GM23248 (cell line): ENCODE results near the gene MGAT5. TPM values are rescaled to one million over a fixed set of nuclear protein-coding genes. Genes with fewer than 3 reads are reported as not detected.

ENCODE experiments used
- DNase-seq: peaks from one replicate; pipeline ENCODE4 v3.0.0-alpha.2; 2015
- H2AFZ ChIP-seq: fragments of 200-600 bp; sonication (generic); 2 replicates; pipeline ENCODE4 v1.6.1; 2016; ENCODE audit warnings: antibody characterized with exemption
- H3F3A ChIP-seq: fragments of 200-600 bp; sonication (generic); 2 replicates; pipeline ENCODE4 v1.6.1; 2016; ENCODE audit warnings: mild to moderate bottlenecking, antibody characterized with exemption, mixed run types; ENCODE audit not compliant: insufficient read depth
- H3K27ac ChIP-seq: fragments of 200-600 bp; sonication (generic); 2 replicates; pipeline ENCODE4 v1.5.1; 2016; ENCODE audit warnings: mild to moderate bottlenecking
- H3K27me3 ChIP-seq: fragments of 200-600 bp; sonication (generic); replicated peaks from 2 replicates; pipeline ENCODE4 v1.6.1; 2016; ENCODE audit warnings: mild to moderate bottlenecking; ENCODE audit not compliant: insufficient read depth
- H3K36me3 ChIP-seq: fragments of 200-600 bp; sonication (generic); 2 replicates; pipeline ENCODE4 v1.6.1; 2016; ENCODE audit warnings: low read depth, mild to moderate bottlenecking
- H3K4me1 ChIP-seq: fragments of 200-600 bp; sonication (generic); 2 replicates; pipeline ENCODE4 v1.6.1; 2016; ENCODE audit warnings: mild to moderate bottlenecking; ENCODE audit not compliant: insufficient read depth
- H3K4me2 ChIP-seq: fragments of 200-600 bp; sonication (generic); one replicate; pipeline ENCODE4 v1.6.1; 2016; ENCODE audit warnings: mild to moderate bottlenecking; ENCODE audit not compliant: unreplicated experiment
- H3K4me3 ChIP-seq: fragments of 200-600 bp; sonication (generic); 2 replicates; pipeline ENCODE4 v1.5.1; 2016; ENCODE audit warnings: mild to moderate bottlenecking
- H3K79me2 ChIP-seq: fragments of 200-600 bp; sonication (generic); 2 replicates; pipeline ENCODE4 v1.6.1; 2016; ENCODE audit warnings: mild to moderate bottlenecking; ENCODE audit not compliant: insufficient read depth
- H3K9ac ChIP-seq: fragments of 200-600 bp; sonication (generic); 2 replicates; pipeline ENCODE4 v1.6.1; 2016; ENCODE audit warnings: mild to moderate bottlenecking
- H3K9me2 ChIP-seq: fragments of 200-600 bp; sonication (generic); 2 replicates; pipeline ENCODE4 v1.6.1; 2016; ENCODE audit warnings: mixed run types, mild to moderate bottlenecking, moderate library complexity; ENCODE audit not compliant: insufficient read depth
- H3K9me3 ChIP-seq: fragments of 200-600 bp; sonication (generic); one replicate; pipeline ENCODE4 v1.6.1; 2017; ENCODE audit warnings: low read depth
- H4K20me1 ChIP-seq: fragments of 200-600 bp; sonication (generic); 2 replicates; pipeline ENCODE4 v1.6.0; 2016; ENCODE audit not compliant: insufficient read depth
- EZH2 ChIP-seq: fragments of 200-600 bp; sonication (generic); IDR thresholded peaks from 2 replicates; pipeline ENCODE4 v1.6.1; 2018; ENCODE audit warnings: antibody characterized with exemption, mild to moderate bottlenecking; ENCODE audit not compliant: insufficient read depth, poor library complexity, severe bottlenecking
- EZH2phosphoT487 ChIP-seq: fragments of 200-600 bp; sonication (generic); IDR thresholded peaks from 2 replicates; pipeline ENCODE4 v1.6.1; 2018; ENCODE audit warnings: antibody characterized with exemption, moderate library complexity, mild to moderate bottlenecking, low read depth; ENCODE audit not compliant: insufficient read depth
- WGBS, 2 experiments: methylation state at CpG; one replicate each; pipeline ENCODE4 v1.1.6; 2015 to 2017; ENCODE audit warnings: low lambda C conversion rate in 2 of 2, low coverage in 1 of 2; ENCODE audit errors: missing lambda C conversion rate in 2 of 2; 5-methylcytosine and 5-hydroxymethylcytosine counted together
- in situ Hi-C: fragments of 300-500 bp; cut with MboI; formaldehyde crosslinking; loops from 2 replicates; pipeline ENCODE4 v1.15.0; 2020
- polyA plus RNA-seq: library from polyadenylated mRNA; unstranded; fragments of >200 nt; fragmentation: Nextera tagmentation; extraction: Ambion mirVana; gene quantifications from 2 replicates; pipeline ENCODE4 v1.2.1, GENCODE V29; 2016
- total RNA-seq: library from RNA; depleted of rRNA; stranded (reverse); fragments of >200 nt; shearing (Covaris generic); gene quantifications from 2 replicates; pipeline ENCODE4 v1.2.3, GENCODE V29; 2014

Gene MGAT5
- total and polyA plus RNA-seq, 2 experiments from 2014 or later, result 1.8 to 15.9 TPM

GRCh38 chr2:134421556-134422328, 167.9 kb downstream of the MGAT5 start:
- Histone ChIP-seq H3K9me2 (no peaks in the 10 kb centered on the region), H4K20me1 (no peaks in the 10 kb centered on the region), H3K4me1 (no peaks in the 10 kb centered on the region), H3K4me2 (no peak overlapping the region), H3K27me3 (no peaks in the 10 kb centered on the region), H2AFZ (no peak overlapping the region), H3K9me3 (no peaks in the 10 kb centered on the region), H3K9ac (no peak overlapping the region), H3K79me2 (no peaks in the 10 kb centered on the region), H3K36me3 (no peaks in the 10 kb centered on the region), H3F3A (no peaks in the 10 kb centered on the region), H3K4me3 (no peak overlapping the region), H3K27ac (no peak overlapping the region)
- 84 to 87% methylated on average over 7 of the region's 7 CpGs for WGBS, 2 experiments
- TF ChIP-seq EZH2phosphoT487 (no peak), EZH2 (no peak)
- DNase-seq, result peak; percentile 23
- in situ Hi-C loops, result loop anchor here (25.0 kb wide), 1 partner anchor 534 kb away; no protein-coding TSS in a partner anchor

DNA sequence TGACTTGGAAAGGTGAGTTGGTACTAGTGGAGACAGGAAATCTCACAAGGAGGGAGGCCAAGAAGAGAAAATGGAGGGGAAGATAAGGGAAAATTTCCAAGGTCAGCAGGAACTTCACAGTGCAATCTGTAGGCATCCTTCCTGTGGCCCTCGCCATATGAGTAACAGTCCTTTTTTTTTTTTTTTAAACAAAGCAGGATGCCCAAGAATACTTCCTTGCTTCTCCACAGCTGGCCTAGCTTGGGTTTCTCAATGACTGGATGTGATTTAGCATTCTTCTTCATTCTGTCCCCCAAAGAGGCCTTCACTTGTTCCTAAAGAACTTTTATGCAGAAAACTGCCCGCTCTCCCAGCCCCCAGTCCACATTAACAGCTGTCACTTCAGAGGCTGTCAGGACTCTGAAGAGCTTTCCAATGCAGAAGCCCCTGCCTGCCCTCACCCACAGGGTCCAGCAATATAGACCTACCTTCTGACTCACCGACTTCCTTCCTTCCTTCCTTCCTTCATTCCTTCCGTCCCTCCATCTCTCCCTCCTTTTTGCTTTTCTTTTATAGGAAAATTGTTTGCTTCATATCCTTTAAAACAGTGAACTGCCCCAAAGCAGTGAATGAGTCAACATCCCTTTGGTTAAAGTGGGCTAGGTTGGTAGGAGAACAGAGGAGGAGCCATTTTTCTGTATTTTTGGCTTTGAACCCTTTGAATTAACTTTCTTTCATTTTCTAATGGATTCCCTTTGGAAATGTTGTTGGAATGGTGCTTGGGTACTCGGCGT, 172.0 kb downstream of the MGAT5 start:
- WGBS, 2 experiments, result 93 to 98% methylated on average over 6 of the region's 6 CpGs
- H3K9me3 ChIP-seq, result no peaks in the 10 kb centered on the region
- H3K4me3 ChIP-seq, result no peak overlapping the region
- H2AFZ ChIP-seq, result no peak overlapping the region
- H3K27me3 ChIP-seq, result no peaks in the 10 kb centered on the region
- H3K79me2 ChIP-seq, result no peaks in the 10 kb centered on the region
- H3K27ac ChIP-seq, result no peak overlapping the region
- H4K20me1 ChIP-seq, result no peaks in the 10 kb centered on the region
- no peaks in the 10 kb centered on the region for H3K9me2 ChIP-seq
- no peaks in the 10 kb centered on the region for H3F3A ChIP-seq
- H3K4me1 ChIP-seq, result no peaks in the 10 kb centered on the region
- no peaks in the 10 kb centered on the region for H3K36me3 ChIP-seq
- no peak overlapping the region for H3K9ac ChIP-seq
- DNase-seq, result no peak
- in situ Hi-C loops, result no loop called here
- TF ChIP-seq EZH2 (no peak), EZH2phosphoT487 (no peak)
- no peak overlapping the region for H3K4me2 ChIP-seq

DNA sequence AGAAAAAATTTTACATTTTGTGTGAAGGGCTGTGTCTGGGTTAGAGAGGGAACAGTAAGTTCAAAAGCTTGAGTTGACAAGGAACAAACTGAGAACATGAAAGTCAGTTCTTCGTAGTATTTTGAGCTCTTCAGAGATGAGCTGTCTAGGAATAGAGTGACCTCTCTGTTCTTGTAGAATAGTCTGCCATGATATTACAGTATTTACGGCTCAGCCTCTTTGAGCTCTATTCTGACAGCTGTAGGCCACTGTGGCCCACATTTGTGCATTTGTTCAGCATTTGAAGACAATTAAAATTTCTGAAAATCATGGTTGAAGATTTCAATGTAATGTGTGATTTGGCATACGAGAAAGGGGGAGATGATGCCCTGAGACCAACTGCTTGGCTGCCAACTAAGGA, 172.8 kb downstream of the MGAT5 start:
- TF ChIP-seq EZH2phosphoT487, result no peak
- no peak for TF ChIP-seq EZH2
- no peak overlapping the region for H2AFZ ChIP-seq
- H3K79me2 ChIP-seq, result no peaks in the 10 kb centered on the region
- H3K4me1 ChIP-seq, result peaks cover under 1% of the 10 kb centered on the region; the same call in 1 of the 2 replicates
- H3K9me2 ChIP-seq, result no peaks in the 10 kb centered on the region
- H3F3A ChIP-seq, result no peaks in the 10 kb centered on the region
- no peaks in the 10 kb centered on the region for H3K36me3 ChIP-seq
- WGBS, 2 experiments, result 95 to 96% methylated on average over 3 of the region's 3 CpGs
- no peak overlapping the region for H3K27ac ChIP-seq
- H3K9ac ChIP-seq, result no peak overlapping the region
- H4K20me1 ChIP-seq, result no peaks in the 10 kb centered on the region
- no peak for DNase-seq
- no peaks in the 10 kb centered on the region for H3K27me3 ChIP-seq
- H3K4me3 ChIP-seq, result no peak overlapping the region
- no peaks in the 10 kb centered on the region for H3K9me3 ChIP-seq
- in situ Hi-C loops, result no loop called here
- no peak overlapping the region for H3K4me2 ChIP-seq

DNA sequence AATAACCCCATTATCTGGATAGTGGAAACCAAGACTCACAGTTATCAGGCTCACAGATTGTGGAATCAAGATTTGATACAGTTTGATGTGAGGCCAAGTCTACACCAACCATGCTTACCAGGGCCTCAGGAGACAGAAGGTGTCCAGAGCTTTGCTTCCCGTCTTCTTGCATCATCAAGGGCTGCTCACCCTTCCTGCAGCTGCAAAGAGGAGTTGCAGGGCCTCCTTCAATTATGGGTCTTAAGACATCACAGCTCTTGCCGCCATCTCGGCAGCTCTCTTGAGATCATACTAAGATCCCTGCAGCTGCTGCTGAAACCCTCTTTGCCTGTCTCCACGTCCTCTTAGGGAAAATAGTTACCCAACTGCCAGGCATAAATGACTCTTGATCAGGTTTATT, 176.0 kb downstream of the MGAT5 start:
- WGBS, 2 experiments, result 98% methylated on average over 4 of the region's 4 CpGs
- no peak for TF ChIP-seq EZH2
- no peak for TF ChIP-seq EZH2phosphoT487
- no peak for DNase-seq
- H3K36me3 ChIP-seq, result no peaks in the 10 kb centered on the region
- H3K27me3 ChIP-seq, result no peaks in the 10 kb centered on the region
- no peaks in the 10 kb centered on the region for H3K9me3 ChIP-seq
- no peak overlapping the region for H3K4me3 ChIP-seq
- peaks cover 9% of the 10 kb centered on the region for H3K4me1 ChIP-seq
- H3K79me2 ChIP-seq, result no peaks in the 10 kb centered on the region
- no peaks in the 10 kb centered on the region for H4K20me1 ChIP-seq
- no peak overlapping the region for H3K27ac ChIP-seq
- no peak overlapping the region for H3K9ac ChIP-seq
- no peaks in the 10 kb centered on the region for H3K9me2 ChIP-seq
- no peak overlapping the region for H3K4me2 ChIP-seq
- in situ Hi-C loops, result no loop called here
- no peaks in the 10 kb centered on the region for H3F3A ChIP-seq
- H2AFZ ChIP-seq, result no peak overlapping the region
